Kidney epithelial cell (primary cell): ENCODE data around the gene PANX1. TPM values are rescaled to one million over a fixed set of nuclear protein-coding genes. Genes with fewer than 3 reads are reported as not detected.
A peak's percentile ranks its signal among the peaks of the same experiment; 100 is the strongest.

Source experiments
- DNase-seq: peaks from one replicate; pipeline ENCODE4 v3.0.0-alpha.2; 2010; ENCODE audit warnings: low read depth
- H3K27me3 ChIP-seq: 2 replicates; pipeline ENCODE4 v1.6.0; 2011; ENCODE audit warnings: low read length; ENCODE audit not compliant: control insufficient read depth, insufficient read depth
- H3K36me3 ChIP-seq: 2 replicates; pipeline ENCODE4 v1.5.1; 2011; ENCODE audit warnings: low read length; ENCODE audit not compliant: control insufficient read depth, insufficient read depth
- H3K4me3 ChIP-seq: 2 replicates; pipeline ENCODE4 v1.5.1; 2011; ENCODE audit warnings: low read depth, mild to moderate bottlenecking, control low read depth, low read length
- total RNA-seq: library from RNA; depleted of rRNA; stranded (reverse); fragments of >200 nt; gene quantifications from 2 replicates; pipeline ENCODE4 v1.2.3, GENCODE V29; 2015
- TF ChIP-seq, protein P1 (sequence below): IDR thresholded peaks from 2 replicates; pipeline ENCODE4 v1.5.1; 2011; ENCODE audit warnings: mild to moderate bottlenecking, moderate library complexity, low read length, control low read depth, inconsistent platforms; ENCODE audit not compliant: insufficient read depth, poor library complexity, severe bottlenecking

The PANX1 gene
- total RNA-seq, 1 donor from 2014 or later, result 60.5 TPM

DNA sequence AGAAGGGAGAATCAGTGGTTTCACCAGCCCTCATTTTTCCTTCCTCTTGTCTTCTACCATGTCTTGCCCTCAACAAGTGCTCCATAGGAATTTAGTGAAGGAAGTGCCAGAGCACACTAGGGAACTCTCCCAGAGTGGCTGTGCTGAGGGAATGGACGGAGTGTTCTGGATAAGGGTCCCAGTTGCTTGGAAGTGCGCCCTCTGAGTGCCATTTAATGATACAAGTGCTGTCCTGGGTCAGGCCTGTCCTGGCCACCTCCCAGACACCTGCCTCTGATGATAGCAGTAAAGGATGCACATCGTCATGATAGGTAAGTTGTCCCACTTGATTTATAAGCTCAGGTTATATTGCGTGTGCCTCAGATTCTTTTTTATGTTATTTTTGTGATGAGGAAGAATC is 5.1 kb downstream of the PANX1 start:
- Histone ChIP-seq H3K27me3 (no peaks in the 10 kb centered on the region), H3K36me3 (no peaks in the 10 kb centered on the region), H3K4me3 (no peak overlapping the region)
- TF ChIP-seq, protein P1, sequence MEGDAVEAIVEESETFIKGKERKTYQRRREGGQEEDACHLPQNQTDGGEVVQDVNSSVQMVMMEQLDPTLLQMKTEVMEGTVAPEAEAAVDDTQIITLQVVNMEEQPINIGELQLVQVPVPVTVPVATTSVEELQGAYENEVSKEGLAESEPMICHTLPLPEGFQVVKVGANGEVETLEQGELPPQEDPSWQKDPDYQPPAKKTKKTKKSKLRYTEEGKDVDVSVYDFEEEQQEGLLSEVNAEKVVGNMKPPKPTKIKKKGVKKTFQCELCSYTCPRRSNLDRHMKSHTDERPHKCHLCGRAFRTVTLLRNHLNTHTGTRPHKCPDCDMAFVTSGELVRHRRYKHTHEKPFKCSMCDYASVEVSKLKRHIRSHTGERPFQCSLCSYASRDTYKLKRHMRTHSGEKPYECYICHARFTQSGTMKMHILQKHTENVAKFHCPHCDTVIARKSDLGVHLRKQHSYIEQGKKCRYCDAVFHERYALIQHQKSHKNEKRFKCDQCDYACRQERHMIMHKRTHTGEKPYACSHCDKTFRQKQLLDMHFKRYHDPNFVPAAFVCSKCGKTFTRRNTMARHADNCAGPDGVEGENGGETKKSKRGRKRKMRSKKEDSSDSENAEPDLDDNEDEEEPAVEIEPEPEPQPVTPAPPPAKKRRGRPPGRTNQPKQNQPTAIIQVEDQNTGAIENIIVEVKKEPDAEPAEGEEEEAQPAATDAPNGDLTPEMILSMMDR, result no peak
- no peak for DNase-seq

DNA sequence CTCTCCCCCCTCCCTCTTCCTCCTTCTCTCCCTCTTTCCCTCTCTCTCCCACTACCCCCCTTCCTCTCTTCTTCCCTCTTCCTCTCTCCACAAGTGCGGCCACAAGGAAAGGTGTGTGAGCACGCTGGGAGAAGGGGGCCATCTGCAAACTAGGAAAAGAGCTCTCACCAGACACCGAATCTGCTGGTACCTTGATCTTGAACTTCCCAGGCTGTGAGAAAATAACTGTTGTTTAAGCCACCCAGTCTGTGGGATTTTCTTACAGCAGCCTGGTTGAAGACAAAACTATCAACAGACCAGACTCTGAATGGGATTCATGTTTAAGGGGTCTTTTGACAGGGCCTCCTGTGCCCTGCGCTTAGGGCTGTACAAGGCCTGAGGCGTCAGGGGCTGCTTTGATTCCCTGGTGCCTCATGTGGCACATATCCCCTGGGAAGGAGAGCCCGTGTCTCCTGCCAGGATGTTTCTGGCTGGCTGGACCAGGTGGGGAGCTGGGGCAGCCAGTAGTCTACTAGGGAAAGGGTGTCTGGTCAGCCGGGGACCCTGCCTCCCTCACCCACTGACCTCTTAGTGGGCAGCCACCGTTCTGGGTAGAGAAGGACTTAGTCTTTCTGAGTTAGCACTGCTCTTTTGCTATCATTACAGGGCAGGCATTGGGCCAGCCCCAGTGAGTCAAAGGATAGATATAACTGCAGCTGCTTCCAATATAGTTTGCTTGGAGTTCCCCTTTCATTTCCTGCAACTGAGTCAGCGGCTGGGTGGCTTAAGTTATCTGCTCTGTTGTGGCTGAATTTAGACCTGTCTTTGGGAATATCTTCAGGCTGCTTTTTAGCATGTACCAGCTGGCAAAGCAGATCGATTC is 6.2 kb downstream of the PANX1 start:
- peak; percentile 70 for DNase-seq
- TF ChIP-seq, protein P1, result no peak
- H3K36me3 ChIP-seq, result no peaks in the 10 kb centered on the region
- H3K27me3 ChIP-seq, result no peaks in the 10 kb centered on the region
- no peak overlapping the region for H3K4me3 ChIP-seq

DNA sequence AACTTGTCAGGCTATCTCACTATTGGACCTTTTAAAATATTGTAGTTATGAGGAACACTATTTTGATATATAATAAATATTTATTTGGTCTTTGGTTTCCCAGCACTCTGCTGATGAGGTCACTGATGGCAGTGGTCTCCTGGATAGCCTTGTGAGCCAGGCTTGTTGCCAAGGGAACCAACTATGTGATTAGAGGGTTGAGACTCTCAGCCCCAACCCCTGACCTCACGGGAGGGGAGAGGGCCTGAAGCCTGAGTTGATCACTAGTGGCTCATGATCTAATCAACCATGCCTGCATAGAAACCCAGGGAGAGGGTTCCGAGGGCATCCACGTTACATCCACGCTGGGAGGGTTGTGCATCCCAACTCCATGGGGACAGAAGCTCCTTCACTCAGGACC is 10.8 kb downstream of the PANX1 start:
- TF ChIP-seq, protein P1, result no peak
- H3K36me3 ChIP-seq, result no peaks in the 10 kb centered on the region
- H3K4me3 ChIP-seq, result no peak overlapping the region
- no peaks in the 10 kb centered on the region for H3K27me3 ChIP-seq
- DNase-seq, result no peak

DNA sequence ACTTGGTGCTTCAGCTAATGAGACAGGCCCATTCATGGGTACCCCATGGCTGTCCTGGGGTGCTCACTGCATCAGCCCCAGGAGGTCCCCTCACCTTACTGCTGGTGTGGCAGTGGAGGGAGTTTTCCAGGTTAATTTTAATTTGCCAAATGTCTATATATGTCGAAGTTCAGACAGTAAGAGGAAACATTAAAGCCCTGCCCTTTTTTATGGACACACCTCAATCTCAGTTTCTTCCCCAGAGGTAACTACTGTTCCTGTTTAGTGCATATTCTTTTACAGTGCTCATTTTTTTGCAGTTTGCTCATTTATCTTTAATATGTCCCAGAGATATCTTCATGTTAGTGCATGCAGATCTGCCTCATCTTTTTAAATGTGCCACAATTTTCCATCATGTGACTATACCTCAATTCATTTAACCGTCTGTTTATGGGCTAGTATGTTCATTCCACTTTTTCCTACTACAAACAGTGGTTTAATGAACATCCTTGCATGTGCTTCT is 11.6 kb downstream of the PANX1 start:
- no peak for DNase-seq
- H3K4me3 ChIP-seq, result no peak overlapping the region
- TF ChIP-seq, protein P1, result no peak
- H3K27me3 ChIP-seq, result no peaks in the 10 kb centered on the region
- H3K36me3 ChIP-seq, result no peaks in the 10 kb centered on the region

DNA sequence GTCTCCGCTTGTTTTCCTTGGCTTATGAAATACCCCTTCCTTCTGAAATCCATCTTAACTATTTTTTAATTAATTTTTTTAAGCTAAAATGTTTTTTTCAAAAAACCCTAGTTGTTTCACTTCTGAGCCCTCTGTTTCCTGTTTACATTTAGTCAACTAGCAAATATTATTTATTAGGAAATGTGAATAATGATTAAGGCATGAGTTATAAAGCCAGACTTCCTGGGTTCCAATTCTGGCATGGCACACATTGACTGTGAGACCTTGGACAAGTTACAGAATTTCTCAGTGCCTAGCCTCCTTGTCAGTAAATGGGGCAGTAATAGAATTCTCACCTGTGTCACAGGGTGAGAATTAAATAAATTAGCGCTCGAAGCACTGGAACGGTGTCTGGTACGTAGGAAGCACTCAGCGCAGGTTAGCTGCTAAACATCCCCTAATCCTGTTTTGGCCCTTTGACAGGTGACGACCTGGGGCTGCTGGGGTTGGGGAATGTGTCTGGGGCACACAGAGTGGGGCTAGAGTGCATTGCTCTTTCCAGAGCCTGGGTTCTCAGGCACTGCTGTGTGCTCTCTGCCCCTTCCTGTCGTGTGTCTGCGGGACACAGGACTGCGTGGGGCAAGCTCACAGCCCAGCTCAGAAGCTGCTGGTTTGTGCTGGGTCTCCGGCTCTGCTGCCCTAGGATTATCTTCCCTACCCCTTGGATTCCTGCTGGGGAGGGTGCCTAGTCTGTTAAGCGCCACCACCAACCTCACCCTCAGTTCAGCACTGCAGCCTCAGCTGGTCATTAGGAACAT is 13.1 kb downstream of the PANX1 start:
- no peak overlapping the region for H3K4me3 ChIP-seq
- H3K27me3 ChIP-seq, result no peaks in the 10 kb centered on the region
- TF ChIP-seq, protein P1, result no peak
- DNase-seq, result no peak
- H3K36me3 ChIP-seq, result no peaks in the 10 kb centered on the region
